Measurements from ENCODE around the gene EPRS1. TPM values are rescaled to one million over a fixed set of nuclear protein-coding genes. Genes with fewer than 3 reads are reported as not detected.

EPRS1 gene
- total and polyA plus RNA-seq, 2 of the 4 experiments (the other 2 are of a cell fraction) = 48.0 to 159 TPM

DNA sequence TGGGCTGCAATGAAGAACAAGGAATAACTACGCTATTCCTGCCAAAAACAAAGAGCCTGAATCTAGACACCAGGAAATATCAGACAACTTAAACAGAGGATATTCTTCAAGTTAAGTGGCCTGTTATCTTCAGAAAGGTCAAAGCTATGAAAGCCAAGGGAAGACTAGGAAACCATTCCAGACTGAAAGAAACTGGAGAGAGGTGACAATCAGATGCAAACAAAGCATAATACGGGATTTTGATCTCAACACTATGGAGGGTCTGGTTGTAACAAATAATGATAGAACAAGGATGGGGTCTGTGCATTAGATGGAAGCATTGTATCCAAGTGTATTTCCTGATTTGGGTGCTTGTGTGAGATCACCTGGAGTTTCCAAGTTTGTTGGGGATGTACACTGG lies 2.7 kb downstream of the EPRS1 start:
- Histone ChIP-seq H3K4ac (ENCODE audit: low read depth, low read length) (no peak overlapping the region), H3K14ac (replicated peaks; ENCODE audit: low read depth, low read length) (no peak overlapping the region), H3K79me1 (ENCODE audit: low read depth in 1 of 2, low read length in 2 of 2) (peaks cover 5 to 30% of the 10 kb centered on the region in 2 experiments; a peak in 2 of 4 replicates), H2BK5ac (ENCODE audit: low read depth, low read length, poor library complexity, severe bottlenecking) (no peak overlapping the region), H2BK120ac (ENCODE audit: low read depth, low read length) (no peak overlapping the region), H4K20me1 (ENCODE audit: insufficient read depth, low read length) (peaks cover 11% of the 10 kb centered on the region; the same call in 1 of the 2 replicates), H3K9me3 (ENCODE audit: control insufficient read depth, insufficient read depth, low read length) (no peaks in the 10 kb centered on the region), H3K4me2 (ENCODE audit: low read depth, low read length) (no peak overlapping the region), H4K91ac (ENCODE audit: insufficient read depth, low read depth, low read length) (no peak overlapping the region), H4K5ac (ENCODE audit: low read depth, low read length) (no peak overlapping the region), H2AK5ac (ENCODE audit: low read depth, low read length) (no peak overlapping the region), H3K27ac (ENCODE audit: insufficient read depth, low read length) (no peak overlapping the region), H2AK9ac (replicated peaks; ENCODE audit: low read depth, low read length, poor library complexity) (no peak overlapping the region), H3K18ac (ENCODE audit: low read depth, low read length) (no peak overlapping the region), H3K27me3 (ENCODE audit: control insufficient read depth, insufficient read depth, low read length) (no peaks in the 10 kb centered on the region), H2BK20ac (ENCODE audit: low read depth, low read length) (no peak overlapping the region), H3K9ac (ENCODE audit: low read depth, low read length) (no peak overlapping the region), H2BK15ac (ENCODE audit: low read depth, low read length) (no peak overlapping the region), H4K8ac (ENCODE audit: low read depth in 2 of 2, low read length in 2 of 2) (no peak overlapping the region), H3K36me3 (ENCODE audit: control insufficient read depth, insufficient read depth, low read length) (peaks cover 10% of the 10 kb centered on the region), H3K23ac (ENCODE audit: low read depth, low read length) (no peak overlapping the region), H2AFZ (replicated peaks; ENCODE audit: low read length, poor library complexity) (no peak overlapping the region), H3K56ac (ENCODE audit: extremely low read depth, insufficient read depth, low read length) (no peak overlapping the region), H3K4me1 (ENCODE audit: control insufficient read depth, insufficient read depth, low read length) (0 out of 2 replicates have a peak, but pooled peaks cover 3% of the 10 kb centered on the region), H3K4me3 (ENCODE audit: insufficient read depth, low read depth, low read length) (no peak overlapping the region), H3K9me1 (ENCODE audit: insufficient read depth, low read length) (peaks cover 2% of the 10 kb centered on the region; the same call in 1 of the 2 replicates)
- no peak for ATAC-seq (ENCODE audit: low read depth)
- intact Hi-C loops (cut with micrococcal nuclease) (no loop called here), in situ Hi-C loops (cut with MboI; ENCODE audit: low sequenced_read_pairs) (no loop called here), dilution Hi-C loops (cut with HindIII; ENCODE audit: low sequenced_read_pairs, unreplicated experiment) (no loop called here)
- no peak for DNase-seq
- ChIA-PET POLR2A (ENCODE audit: unreplicated experiment) (no interaction called here), CTCF (no interaction called here)
- no TSS peak for BruUV-seq (replicated peaks)
- 100% methylated on average over 1 of the region's 2 CpGs; no CpG with 5 or more reads in 1 of the 2 experiments for WGBS, 2 experiments (ENCODE audit: extremely low coverage in 2 of 2, insufficient read length in 1 of 2)
- TF ChIP-seq BHLHE40 (IDR thresholded peaks at IDR 0.05; ENCODE audit: low read depth, low read length) (no peak), POLR2A (IDR thresholded peaks at IDR 0.05; ENCODE audit: low read depth, low read length) (no peak), RFX5 (IDR thresholded peaks at IDR 0.05; ENCODE audit: low read depth, low read length) (no peak)
- TF ChIP-seq, protein P1, sequence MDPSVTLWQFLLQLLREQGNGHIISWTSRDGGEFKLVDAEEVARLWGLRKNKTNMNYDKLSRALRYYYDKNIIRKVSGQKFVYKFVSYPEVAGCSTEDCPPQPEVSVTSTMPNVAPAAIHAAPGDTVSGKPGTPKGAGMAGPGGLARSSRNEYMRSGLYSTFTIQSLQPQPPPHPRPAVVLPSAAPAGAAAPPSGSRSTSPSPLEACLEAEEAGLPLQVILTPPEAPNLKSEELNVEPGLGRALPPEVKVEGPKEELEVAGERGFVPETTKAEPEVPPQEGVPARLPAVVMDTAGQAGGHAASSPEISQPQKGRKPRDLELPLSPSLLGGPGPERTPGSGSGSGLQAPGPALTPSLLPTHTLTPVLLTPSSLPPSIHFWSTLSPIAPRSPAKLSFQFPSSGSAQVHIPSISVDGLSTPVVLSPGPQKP (IDR thresholded peaks at IDR 0.05; ENCODE audit: borderline replicate concordance, low read depth, low read length) = no peak
